IgD-negative memory B cell (primary cell): ENCODE data around the gene VASN. TPM values are rescaled to one million over a fixed set of nuclear protein-coding genes. Genes with fewer than 3 reads are reported as not detected.

ENCODE experiments used
- H3K27ac Mint-ChIP-seq, 3 donors: one replicate each; pipeline ENCODE4 v1.8.0; 2020 to 2022; ENCODE audit warnings: mild to moderate bottlenecking in 3 of 3, mixed read lengths in 3 of 3, moderate library complexity in 1 of 3
- H3K27me3 Mint-ChIP-seq: one replicate; pipeline ENCODE4 v1.8.0; 2021; ENCODE audit warnings: mixed read lengths
- H3K36me3 Mint-ChIP-seq: one replicate; pipeline ENCODE4 v1.8.0; 2020; ENCODE audit warnings: mild to moderate bottlenecking, mixed read lengths
- H3K4me1 Mint-ChIP-seq, 3 donors: one replicate each; pipeline ENCODE4 v1.8.0; 2020 to 2022; ENCODE audit warnings: mixed read lengths in 3 of 3, mild to moderate bottlenecking in 1 of 3
- H3K4me3 Mint-ChIP-seq, 4 donors: one replicate each; pipeline ENCODE4 v1.8.0; 2020 to 2022; ENCODE audit warnings: mild to moderate bottlenecking in 4 of 4, mixed read lengths in 4 of 4, moderate library complexity in 3 of 4
- H3K9me3 Mint-ChIP-seq, 3 donors: one replicate each; pipeline ENCODE4 v1.8.0; 2020 to 2021; ENCODE audit warnings: mixed read lengths in 3 of 3, mild to moderate bottlenecking in 1 of 3
- polyA plus RNA-seq: library from polyadenylated mRNA; unstranded; fragments of 300-500 nt; fragmentation: Illumina TruSeq; gene quantifications from one replicate; pipeline ENCODE4 v1.2.3, GENCODE V29; 2021

VASN gene
- polyA plus RNA-seq = 0.45 TPM

DNA sequence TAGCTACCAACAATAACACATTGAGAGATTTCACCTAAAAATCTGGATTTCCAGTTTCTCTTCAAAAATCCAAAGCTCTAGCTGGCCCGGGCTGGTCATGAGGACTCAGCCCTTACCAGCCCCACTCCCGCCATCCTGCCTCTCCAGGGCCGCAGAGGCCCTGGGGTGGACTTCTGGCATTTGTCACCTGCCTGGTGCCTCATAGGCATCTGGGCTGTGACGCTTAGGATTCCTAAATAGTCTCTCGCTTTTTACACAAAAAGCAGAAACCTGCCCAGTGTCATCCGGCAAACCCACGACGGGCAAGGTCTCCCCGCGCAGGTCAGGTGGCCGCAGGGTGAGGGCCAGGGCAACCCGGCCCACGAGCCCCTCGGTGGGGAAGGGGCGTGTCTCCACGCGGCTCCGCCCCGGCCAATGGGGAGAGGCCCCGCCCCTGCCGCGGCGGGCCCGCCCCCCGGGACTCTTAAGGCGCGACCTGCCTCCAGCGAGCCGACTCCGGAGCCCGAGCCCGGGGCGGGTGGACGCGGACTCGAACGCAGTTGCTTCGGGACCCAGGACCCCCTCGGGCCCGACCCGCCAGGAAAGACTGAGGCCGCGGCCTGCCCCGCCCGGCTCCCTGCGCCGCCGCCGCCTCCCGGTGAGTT lies at the start of gene VASN:
Gene VASN (plus strand): TSS at position 492 of the 644 bp plus-strand sequence. CDS start 9,030 bp downstream, outside the sequence.
- peak within 1 kb of the TSS in 2 of 3 donors; percentile 83 to 94 for H3K27ac Mint-ChIP-seq
- H3K9me3 Mint-ChIP-seq = no peaks in the 10 kb centered on the region
- H3K27me3 Mint-ChIP-seq = no peaks in the 10 kb centered on the region
- peaks cover 0 to 21% (median 16%) of the 10 kb centered on the region in 3 donors for H3K4me1 Mint-ChIP-seq
- peak within 1 kb of the TSS; percentile 53 to 94 (median 84) for H3K4me3 Mint-ChIP-seq
- peaks cover 5% of the 10 kb centered on the region for H3K36me3 Mint-ChIP-seq

DNA sequence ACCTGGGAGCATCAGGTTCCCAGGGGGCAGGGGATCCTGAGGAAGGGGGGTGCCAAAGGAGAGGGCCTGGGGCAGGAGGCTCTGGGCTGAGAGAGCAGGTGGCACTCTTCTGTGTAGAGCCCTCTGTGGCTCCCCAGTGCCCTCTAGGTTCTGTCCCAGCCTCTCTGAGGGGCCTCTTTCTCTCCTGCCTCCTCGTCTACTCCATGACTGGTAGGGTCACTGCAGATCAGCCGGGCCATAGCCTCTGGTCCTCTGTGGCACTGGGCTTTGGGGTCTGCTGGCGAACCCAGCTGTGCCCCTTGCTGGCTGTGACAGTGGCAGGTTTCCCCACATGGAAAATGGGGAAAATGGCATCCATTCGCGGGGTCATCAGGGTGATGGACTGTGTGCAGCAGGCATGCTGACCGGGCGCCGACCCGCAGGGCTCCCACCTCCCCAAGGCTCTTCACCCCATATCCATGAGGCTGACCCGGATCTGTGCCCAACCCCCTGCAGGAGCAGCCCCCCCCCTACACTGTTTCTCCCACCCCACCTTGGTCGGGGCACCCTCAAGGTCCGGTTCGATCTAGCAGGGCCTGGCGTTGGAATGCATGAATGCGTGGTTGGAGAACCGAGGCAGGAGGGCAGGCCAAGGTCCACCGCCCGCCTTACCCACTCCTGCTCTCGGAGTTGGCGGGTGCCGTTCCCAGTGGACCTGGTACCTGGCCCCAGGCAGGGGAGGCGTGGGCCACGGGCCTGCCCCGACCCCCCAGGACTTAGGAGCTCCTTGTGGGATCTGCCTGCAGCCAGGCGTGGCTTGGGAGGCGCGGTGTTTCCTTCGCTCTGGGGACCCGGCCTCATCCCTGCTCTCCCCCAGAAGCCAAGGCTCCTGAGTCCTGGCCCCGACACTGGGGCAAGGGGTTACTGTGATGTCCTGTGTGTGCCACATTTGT lies 49.3 kb upstream of the VASN start:
- Mint-ChIP-seq H3K4me1 (peaks cover 8 to 13% (median 9%) of the 10 kb centered on the region in 3 donors), H3K27ac (no peak overlapping the region), H3K27me3 (peaks cover 4% of the 10 kb centered on the region), H3K9me3 (no peaks in the 10 kb centered on the region), H3K4me3 (no peak overlapping the region), H3K36me3 (no peaks in the 10 kb centered on the region)

DNA sequence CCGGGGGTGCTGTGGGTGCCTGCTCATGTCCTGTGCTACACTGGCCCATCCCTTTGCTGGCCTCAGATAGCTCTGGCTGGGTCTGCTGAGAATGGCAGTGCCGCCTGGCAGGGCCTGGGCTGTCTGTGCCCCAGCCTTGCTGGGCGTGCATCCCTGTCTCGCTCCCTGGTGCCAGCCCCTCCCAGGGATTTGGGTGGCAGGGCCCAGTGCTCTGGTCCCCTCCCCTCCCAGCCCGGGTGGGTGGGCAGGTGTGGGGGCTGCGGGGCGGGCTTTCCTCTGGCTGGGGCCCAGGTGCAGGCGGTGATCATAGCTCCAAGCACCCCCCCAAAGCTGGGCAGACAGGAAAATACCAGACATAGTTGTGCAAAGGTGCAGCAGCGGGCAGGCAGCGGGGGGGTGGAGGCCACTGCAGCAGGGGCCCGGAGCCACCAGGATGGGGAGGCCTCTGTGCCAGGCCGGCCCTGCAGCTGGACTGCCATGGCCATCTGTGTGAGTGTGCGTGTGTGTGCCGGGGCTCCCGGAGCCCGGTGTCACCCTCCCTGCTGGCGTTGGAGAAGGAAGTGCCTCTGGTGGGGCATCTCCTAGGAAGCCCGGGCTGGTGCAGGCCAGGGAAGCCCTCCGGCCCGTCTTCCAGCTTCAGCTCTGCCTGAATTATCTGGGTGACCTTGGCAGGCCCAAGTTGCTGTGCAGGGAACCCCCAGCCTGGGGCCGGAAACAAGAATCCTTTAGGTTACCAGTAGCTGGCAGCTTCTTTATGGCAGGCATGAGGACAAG lies 48.4 kb upstream of the VASN start:
- Mint-ChIP-seq H3K27me3 (peaks cover 4% of the 10 kb centered on the region), H3K4me3 (no peak overlapping the region), H3K4me1 (peaks cover 9 to 13% (median 10%) of the 10 kb centered on the region in 3 donors), H3K36me3 (no peaks in the 10 kb centered on the region), H3K9me3 (no peaks in the 10 kb centered on the region), H3K27ac (no peak overlapping the region)

DNA sequence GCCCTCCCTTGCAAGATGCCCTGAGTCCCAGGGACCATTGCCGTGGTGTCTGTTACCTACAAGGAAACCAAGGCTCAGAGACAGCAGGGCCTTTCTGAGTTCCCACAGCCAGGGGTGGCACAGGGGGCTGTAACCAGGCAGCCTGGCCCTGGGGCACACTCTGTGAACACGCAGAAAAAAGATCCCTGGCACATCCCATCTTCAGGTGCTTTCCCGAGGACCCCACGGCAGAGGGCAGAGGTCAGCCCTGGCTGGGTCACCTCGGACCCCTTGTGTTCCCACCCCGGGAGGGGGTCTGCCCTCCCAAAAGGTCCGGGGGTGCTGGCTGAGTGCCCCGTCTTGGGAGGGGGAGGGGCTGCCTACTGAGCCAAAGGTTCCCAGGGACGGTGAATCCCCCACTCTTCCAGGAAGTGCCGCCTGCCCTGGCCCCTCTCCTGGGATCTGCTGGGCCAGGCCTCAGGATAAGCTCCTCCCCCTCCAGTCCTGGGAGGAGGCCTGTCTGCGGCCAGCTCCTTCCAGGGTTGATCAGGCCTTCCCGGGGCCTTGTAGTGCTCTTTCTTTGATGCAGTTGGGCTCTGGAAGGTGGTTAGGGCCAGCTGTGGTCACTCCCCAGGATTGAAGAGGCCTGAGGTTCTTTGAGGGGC lies 47.7 kb upstream of the VASN start:
- H3K36me3 Mint-ChIP-seq = no peaks in the 10 kb centered on the region
- no peak overlapping the region for H3K27ac Mint-ChIP-seq
- H3K4me1 Mint-ChIP-seq = peaks cover 9 to 13% (median 10%) of the 10 kb centered on the region in 3 donors
- H3K27me3 Mint-ChIP-seq = peaks cover 5% of the 10 kb centered on the region
- H3K4me3 Mint-ChIP-seq = no peak overlapping the region
- no peaks in the 10 kb centered on the region for H3K9me3 Mint-ChIP-seq

DNA sequence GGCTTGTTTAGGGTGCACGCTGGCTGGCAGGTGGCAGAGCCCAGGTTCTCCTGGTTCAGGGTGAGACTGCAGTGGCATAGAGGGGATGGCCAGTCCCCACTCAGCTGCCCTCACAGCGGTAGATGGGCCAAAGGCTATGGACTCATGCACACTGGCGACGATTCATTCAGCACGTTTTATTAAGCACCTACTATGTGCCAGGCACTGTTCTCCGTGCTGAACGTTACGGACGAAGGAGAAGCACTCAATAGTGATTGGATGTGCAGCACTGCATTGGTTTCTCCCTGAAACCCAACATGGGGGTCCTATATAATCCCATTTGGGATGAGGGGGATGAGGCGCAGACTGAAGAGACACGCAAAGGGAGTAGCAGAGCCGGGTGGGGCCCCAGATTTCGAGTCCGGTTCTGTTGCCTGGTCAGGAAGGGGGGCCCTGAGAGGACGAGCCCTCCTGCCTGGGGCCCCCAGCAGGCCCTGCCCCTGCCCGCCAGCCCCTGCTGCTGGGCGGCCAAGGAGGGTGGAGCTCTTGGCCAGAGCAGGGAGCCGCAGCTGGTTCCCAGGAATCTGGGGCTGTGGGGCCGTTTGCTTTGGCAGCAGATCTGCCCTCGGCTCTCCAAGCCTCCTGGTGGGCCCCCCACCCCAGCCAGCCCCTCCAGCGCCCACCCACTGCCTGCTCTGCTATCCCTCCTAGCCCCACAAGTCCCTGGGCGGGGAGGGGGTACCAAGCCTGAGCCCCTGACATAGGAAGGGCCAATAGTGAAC lies 47.0 kb upstream of the VASN start:
- no peaks in the 10 kb centered on the region for H3K9me3 Mint-ChIP-seq
- no peak overlapping the region for H3K4me3 Mint-ChIP-seq
- H3K36me3 Mint-ChIP-seq = no peaks in the 10 kb centered on the region
- peaks cover 6 to 7% (median 7%) of the 10 kb centered on the region in 3 donors for H3K4me1 Mint-ChIP-seq
- H3K27ac Mint-ChIP-seq = no peak overlapping the region
- H3K27me3 Mint-ChIP-seq = peaks cover 4% of the 10 kb centered on the region

DNA sequence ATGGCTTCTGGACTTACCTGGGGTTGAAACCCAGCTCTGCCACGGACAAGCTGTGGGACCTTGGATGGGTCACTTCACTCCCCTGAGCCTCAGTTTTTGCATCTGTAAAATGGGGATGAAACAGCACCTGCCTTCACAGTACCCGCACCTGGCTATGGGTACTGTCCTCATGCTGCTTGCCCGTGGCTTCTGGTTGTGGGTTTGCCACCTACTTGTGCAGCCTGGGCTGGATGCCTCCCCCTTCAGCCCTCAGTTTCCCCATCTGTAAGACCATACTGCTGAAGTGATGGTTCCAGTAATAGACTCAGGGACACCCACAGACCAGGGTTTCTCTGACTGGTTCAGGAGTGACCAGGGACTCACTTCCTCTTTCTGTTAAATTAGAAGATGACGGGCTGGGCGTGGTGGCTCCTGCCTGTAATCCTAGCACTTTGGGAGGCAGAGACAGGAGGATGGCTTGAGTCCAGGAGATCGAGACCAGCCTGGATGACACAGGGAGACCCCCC lies 46.3 kb upstream of the VASN start:
- H3K27ac Mint-ChIP-seq = peak overlapping the region in 1 of 3 donors; percentile 6
- peaks cover 4% of the 10 kb centered on the region for H3K27me3 Mint-ChIP-seq
- peaks cover 6 to 7% (median 6%) of the 10 kb centered on the region in 3 donors for H3K4me1 Mint-ChIP-seq
- no peaks in the 10 kb centered on the region for H3K36me3 Mint-ChIP-seq
- H3K9me3 Mint-ChIP-seq = no peaks in the 10 kb centered on the region
- H3K4me3 Mint-ChIP-seq = peak overlapping the region in 2 of 4 donors; percentile 9 to 44

DNA sequence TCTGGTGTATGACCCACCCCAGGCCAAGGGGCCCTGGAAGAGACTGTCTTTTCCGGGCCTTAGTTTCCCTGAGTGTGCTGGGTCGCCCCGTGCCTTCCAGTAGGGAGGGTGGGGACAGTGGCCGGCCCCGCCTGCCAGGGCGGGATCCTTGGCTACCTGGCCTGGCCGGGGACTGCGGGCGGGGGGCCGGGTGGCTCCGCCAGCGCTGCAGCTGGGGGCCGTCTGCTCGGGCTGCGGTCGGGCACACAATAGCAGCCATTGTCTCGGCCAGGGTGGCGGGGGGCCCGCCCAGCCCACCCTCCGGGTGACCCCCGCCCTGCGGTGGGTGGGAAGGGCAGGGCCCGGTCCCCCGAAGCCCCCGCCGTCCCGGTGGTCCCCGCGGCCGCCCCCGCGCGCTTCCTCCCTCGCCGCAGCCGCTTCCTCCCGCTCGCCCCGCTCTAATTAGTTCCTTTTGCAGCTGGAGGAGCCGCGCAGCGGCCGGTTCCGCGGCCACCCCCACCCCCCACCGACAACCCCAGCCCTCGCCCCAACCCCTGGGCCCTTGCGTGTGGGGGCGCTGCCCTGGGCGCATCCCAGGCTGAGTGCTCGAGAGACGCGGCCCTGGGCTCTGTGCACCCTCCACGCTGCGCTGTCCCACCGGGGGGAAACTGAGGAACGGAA lies 44.1 kb upstream of the VASN start:
- peaks cover 4% of the 10 kb centered on the region for H3K27me3 Mint-ChIP-seq
- peaks cover 6 to 7% (median 6%) of the 10 kb centered on the region in 3 donors for H3K4me1 Mint-ChIP-seq
- no peaks in the 10 kb centered on the region for H3K9me3 Mint-ChIP-seq
- no peak overlapping the region for H3K27ac Mint-ChIP-seq
- H3K4me3 Mint-ChIP-seq = peak overlapping the region in 2 of 4 donors; percentile 25 to 80
- no peaks in the 10 kb centered on the region for H3K36me3 Mint-ChIP-seq

DNA sequence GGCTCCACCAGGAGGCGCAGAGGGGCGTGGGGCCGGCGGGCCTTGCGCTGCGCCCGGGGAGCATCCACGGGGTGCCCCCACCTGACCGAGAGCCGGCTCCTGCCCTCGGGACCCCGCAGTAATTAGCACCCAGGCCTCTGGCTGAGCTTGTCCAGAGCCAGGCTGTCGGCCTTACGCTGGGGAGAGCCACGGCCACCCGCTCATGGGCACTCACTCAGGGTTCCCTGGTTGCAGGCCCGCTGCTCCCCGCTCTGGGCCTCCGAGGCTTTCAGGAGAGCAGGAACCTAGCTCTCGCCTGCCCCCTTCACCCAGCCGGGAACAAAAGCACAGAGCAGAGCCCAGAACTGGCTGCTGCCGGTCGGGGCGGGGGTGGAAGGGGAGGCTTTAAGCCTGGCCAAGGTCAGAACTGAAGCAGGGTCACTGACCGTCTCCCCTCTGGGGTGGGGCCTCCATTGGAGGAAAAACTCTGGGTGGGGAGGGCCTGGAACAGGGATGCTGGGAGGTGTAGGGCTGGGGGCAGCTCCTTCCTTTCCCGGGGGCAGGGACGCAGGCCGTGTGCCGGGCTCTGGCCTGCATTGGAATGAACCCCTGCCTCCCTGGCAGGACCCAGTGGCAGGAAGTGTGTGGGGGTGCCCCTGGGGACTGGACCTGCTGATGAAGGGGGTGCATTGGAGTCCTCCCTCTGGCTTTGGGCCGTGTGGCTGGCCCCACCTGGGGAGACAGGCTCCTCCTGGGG lies 43.4 kb upstream of the VASN start:
- Mint-ChIP-seq H3K27me3 (peaks cover 4% of the 10 kb centered on the region), H3K9me3 (no peaks in the 10 kb centered on the region), H3K27ac (peak overlapping the region in 1 of 3 donors; percentile 14), H3K4me3 (peak overlapping the region in 3 of 4 donors; percentile 25 to 80 (median 80)), H3K36me3 (no peaks in the 10 kb centered on the region), H3K4me1 (peaks cover 6 to 7% (median 6%) of the 10 kb centered on the region in 3 donors)

DNA sequence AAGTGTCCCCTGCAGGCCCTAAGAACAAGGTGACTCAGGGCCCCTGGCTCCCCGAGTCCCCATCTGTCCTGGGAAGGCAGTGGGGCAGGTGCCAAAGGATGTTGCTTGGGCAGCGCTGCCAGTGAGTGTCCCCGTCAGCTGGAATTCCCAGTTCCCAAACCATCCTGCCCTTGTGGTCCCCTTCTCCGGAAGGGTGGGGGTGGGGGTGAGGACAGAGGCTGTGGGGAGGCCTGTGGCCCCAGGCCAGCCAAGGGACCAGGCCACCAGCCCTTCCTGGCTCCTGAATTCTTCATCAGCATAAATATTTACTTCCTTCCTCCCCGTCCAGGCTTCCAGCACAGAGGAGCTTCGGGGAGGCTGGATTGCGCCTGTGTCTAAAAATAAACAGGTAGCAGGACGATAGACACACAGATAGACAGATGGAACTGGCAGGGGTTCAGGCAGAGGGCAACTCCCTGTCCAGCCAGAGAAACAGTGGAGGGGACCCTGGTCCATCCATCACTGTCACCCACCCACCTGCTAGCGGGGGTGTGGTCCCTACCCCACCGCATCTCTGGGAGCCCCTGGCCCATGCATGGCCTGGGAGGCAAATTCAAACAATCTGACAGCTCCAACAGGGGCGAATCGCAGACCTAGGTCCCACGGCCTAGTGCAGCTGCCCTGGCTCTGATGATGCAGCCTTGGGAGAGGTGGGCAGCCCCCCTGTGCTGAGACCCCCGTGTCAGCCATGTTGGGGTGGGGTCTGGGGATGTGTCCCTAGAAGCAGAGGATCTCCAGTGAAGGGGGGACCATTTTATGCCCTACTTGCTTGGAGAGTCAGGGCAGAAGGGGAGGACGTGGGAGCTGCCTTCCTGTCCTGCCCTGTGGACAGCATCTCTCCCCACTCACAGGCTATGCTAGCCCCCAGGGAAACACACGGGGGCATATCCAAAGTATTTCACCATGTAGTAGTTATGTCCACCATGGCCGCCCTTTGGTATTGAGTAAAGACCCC lies 42.6 kb upstream of the VASN start:
- peaks cover 6 to 7% (median 6%) of the 10 kb centered on the region in 3 donors for H3K4me1 Mint-ChIP-seq
- H3K27me3 Mint-ChIP-seq = peaks cover 4% of the 10 kb centered on the region
- H3K27ac Mint-ChIP-seq = peak overlapping the region in 1 of 3 donors; percentile 14
- no peaks in the 10 kb centered on the region for H3K9me3 Mint-ChIP-seq
- H3K4me3 Mint-ChIP-seq = no peak overlapping the region
- no peaks in the 10 kb centered on the region for H3K36me3 Mint-ChIP-seq

DNA sequence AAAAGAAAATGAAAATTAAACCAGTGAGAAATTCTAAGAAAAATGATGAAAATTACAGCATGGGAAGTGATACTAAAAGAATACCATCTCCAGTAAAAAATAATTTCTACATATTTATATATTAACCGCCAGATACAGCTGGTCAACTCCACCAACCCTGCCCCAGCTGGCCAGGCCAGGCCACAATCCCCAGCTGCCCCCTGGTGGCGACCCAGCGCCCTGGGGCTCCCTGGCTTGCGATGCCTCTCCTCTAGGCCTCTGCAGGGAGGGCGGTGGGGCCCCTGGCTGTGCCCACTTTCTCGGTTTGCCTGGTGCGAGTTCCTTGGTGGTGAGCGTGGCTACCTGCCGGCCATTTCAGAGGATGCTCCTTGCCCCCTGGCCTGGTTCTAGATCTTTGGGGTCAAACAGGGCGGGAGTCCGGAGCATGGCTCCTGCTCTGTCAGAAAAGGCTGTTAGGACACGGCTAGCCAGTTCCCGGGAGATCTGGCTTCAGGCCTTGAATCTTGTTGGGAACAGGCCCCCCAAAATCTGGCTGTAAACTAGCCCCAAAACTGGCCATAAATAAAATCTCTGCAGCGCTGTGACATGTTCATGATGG lies 41.3 kb upstream of the VASN start:
- no peaks in the 10 kb centered on the region for H3K36me3 Mint-ChIP-seq
- H3K9me3 Mint-ChIP-seq = no peaks in the 10 kb centered on the region
- peaks cover 3 to 5% (median 5%) of the 10 kb centered on the region in 3 donors for H3K4me1 Mint-ChIP-seq
- H3K4me3 Mint-ChIP-seq = peak overlapping the region in 1 of 4 donors; percentile 9
- peaks cover 4% of the 10 kb centered on the region for H3K27me3 Mint-ChIP-seq
- H3K27ac Mint-ChIP-seq = peak overlapping the region in 1 of 3 donors; percentile 33

DNA sequence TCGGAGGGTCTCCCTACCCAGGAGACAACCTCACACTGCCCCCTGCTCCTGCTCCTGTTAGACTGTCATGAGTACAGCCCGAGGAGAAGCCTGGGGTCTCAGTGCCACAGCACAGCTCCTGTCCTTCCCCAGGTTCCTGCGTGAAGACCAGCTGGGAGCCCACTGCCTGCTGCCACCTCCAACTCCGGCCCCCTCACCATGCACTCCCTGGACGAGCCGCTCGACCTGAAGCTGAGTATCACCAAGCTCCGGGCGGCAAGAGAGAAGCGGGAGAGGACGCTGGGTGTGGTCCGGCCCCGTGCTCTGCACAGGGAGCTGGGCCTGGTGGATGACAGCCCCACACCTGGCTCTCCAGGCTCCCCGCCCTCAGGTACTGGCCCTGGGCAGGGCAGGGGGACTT lies 39.6 kb upstream of the VASN start:
- peaks cover 4% of the 10 kb centered on the region for H3K27me3 Mint-ChIP-seq
- no peak overlapping the region for H3K4me3 Mint-ChIP-seq
- H3K27ac Mint-ChIP-seq = peak overlapping the region in 1 of 3 donors; percentile 19
- H3K36me3 Mint-ChIP-seq = no peaks in the 10 kb centered on the region
- H3K4me1 Mint-ChIP-seq = peaks cover 0 to 3% (median 3%) of the 10 kb centered on the region in 3 donors
- H3K9me3 Mint-ChIP-seq = no peaks in the 10 kb centered on the region
